HCT116 (cell line): Measurements from ENCODE around the gene KIAA1755. TPM values are rescaled to one million over a fixed set of nuclear protein-coding genes. Genes with fewer than 3 reads are reported as not detected.

Experiments
- ATAC-seq: fragments of 200-7000 bp; cut with Tn5 transposase; 2 replicates; pipeline ENCODE4 v1.9.1; 2020; ENCODE audit warnings: mild to moderate bottlenecking, moderate library complexity
- BruUV-seq: library from RNA; stranded (reverse); fragments of 400-500 nt; replicated peaks from 2 replicates; lab custom pipeline; 2021; lab: Mats Ljungman, UMichigan
- CTCF ChIA-PET: fragments of 300-600 bp; sonication (Branson Sonifier 250); formaldehyde crosslinking; loops from one replicate; lab custom pipeline; 2021; ENCODE audit warnings: antibody characterized with exemption; lab: Charles Lee
- POLR2A ChIA-PET: fragments of 300-600, 350-600 bp; sonication (Branson Sonifier 250); formaldehyde crosslinking; loops from one replicate; lab custom pipeline; 2021; ENCODE audit warnings: antibody characterized with exemption; lab: Charles Lee
- RAD21 ChIA-PET, 2 experiments: fragments of 300-600 bp; sonication (Branson Sonifier 250); formaldehyde crosslinking; loops; one replicate each; lab custom pipeline; 2023; ENCODE audit warnings: low total read pairs in 2 of 2; ENCODE audit not compliant: uncharacterized antibody in 2 of 2, unreplicated experiment in 2 of 2, low non-redundant PET in 1 of 2; lab: Charles Lee
- DNase-seq: peaks from one replicate; pipeline ENCODE4 v3.0.0-alpha.2; 2010; ENCODE audit warnings: low read depth, low spot score
- H2AFZ ChIP-seq: fragments of 200-600 bp; shearing (Covaris generic), sonication (generic); 2 replicates; pipeline ENCODE4 v1.6.1; 2017; ENCODE audit warnings: low read depth, mixed run types, mixed read lengths, antibody characterized with exemption, low read length; ENCODE audit not compliant: poor library complexity, severe bottlenecking
- H3K27ac ChIP-seq: 2 replicates; pipeline ENCODE4 v1.5.1; 2012; ENCODE audit warnings: low read depth, low read length
- H3K27me3 ChIP-seq: fragments of 200-600 bp; sonication (generic); 2 replicates; pipeline ENCODE4 v1.6.1; 2016; ENCODE audit warnings: mixed run types, low read length, mixed read lengths; ENCODE audit not compliant: insufficient read depth
- H3K36me3 ChIP-seq, 2 experiments: fragments of 200-500 bp in 1 of 2; fragments of 200-600 bp in 1 of 2; sonication (Bioruptor generic) in 1 of 2; sonication (generic) in 1 of 2; 2 replicates each; pipeline versions ENCODE4 v1.5.1 to v1.6.1; 2014 to 2016; ENCODE audit warnings: low read length in 2 of 2, inconsistent platforms in 1 of 2, mixed read lengths in 1 of 2, mixed run types in 1 of 2; ENCODE audit not compliant: insufficient read depth in 2 of 2, control insufficient read depth in 1 of 2
- H3K4me1 ChIP-seq, 2 experiments: fragments of 200-600 bp in 1 of 2; sonication (generic) in 1 of 2; 2 replicates each; pipeline versions ENCODE4 v1.5.1 to v1.6.1; 2012 to 2017; ENCODE audit warnings: low read length in 2 of 2, inconsistent platforms in 1 of 2, mild to moderate bottlenecking in 1 of 2, mixed read lengths in 1 of 2, mixed run types in 1 of 2, moderate library complexity in 1 of 2; ENCODE audit not compliant: insufficient read depth in 2 of 2, control insufficient read depth in 1 of 2
- H3K4me2 ChIP-seq: fragments of 200-600 bp; sonication (generic); 2 replicates; pipeline ENCODE4 v1.6.1; 2017; ENCODE audit warnings: mixed run types, low read length, mixed read lengths
- H3K4me3 ChIP-seq, 2 experiments: fragments of 200-600 bp in 1 of 2; sonication (generic) in 1 of 2; replicated peaks in 1 of 2; 2 replicates each; pipeline ENCODE4 v1.5.1; 2011 to 2016; ENCODE audit warnings: low read length in 2 of 2, control low read depth in 1 of 2, low read depth in 1 of 2, mild to moderate bottlenecking in 1 of 2, mixed read lengths in 1 of 2, mixed run types in 1 of 2
- H3K79me2 ChIP-seq: fragments of 200-600 bp; sonication (generic); 2 replicates; pipeline ENCODE4 v1.6.1; 2017; ENCODE audit warnings: mild to moderate bottlenecking, mixed run types, low read length, moderate library complexity, mixed read lengths; ENCODE audit not compliant: insufficient read depth
- H3K9ac ChIP-seq: fragments of 200-600 bp; sonication (generic); 2 replicates; pipeline ENCODE4 v1.6.1; 2016; ENCODE audit warnings: low read length, mixed read lengths
- H3K9me2 ChIP-seq: fragments of 200-600 bp; sonication (generic), shearing (Covaris generic); 2 replicates; pipeline ENCODE4 v1.6.1; 2017; ENCODE audit warnings: mixed run types, mild to moderate bottlenecking, moderate library complexity; ENCODE audit not compliant: insufficient read depth
- H3K9me3 ChIP-seq, 2 experiments: fragments of 200-500 bp in 1 of 2; fragments of 200-600 bp in 1 of 2; sonication (Bioruptor generic) in 1 of 2; sonication (generic) in 1 of 2; 2 replicates each; pipeline ENCODE4 v1.6.1; 2014 to 2017; ENCODE audit warnings: low read length in 2 of 2, mixed read lengths in 2 of 2, inconsistent platforms in 1 of 2, low read depth in 1 of 2, mild to moderate bottlenecking in 1 of 2, mixed run types in 1 of 2, moderate library complexity in 1 of 2; ENCODE audit not compliant: control insufficient read depth in 1 of 2, insufficient read depth in 1 of 2
- H4K20me1 ChIP-seq: fragments of 200-600 bp; sonication (generic), shearing (Covaris generic); 2 replicates; pipeline ENCODE4 v1.6.1; 2017; ENCODE audit warnings: mixed run types, mild to moderate bottlenecking, moderate library complexity; ENCODE audit not compliant: insufficient read depth
- CEBPB ChIP-seq: IDR thresholded peaks from 2 replicates; pipeline ENCODE4 v1.6.1; 2012; ENCODE audit warnings: low read depth
- CTCF ChIP-seq, 3 experiments: fragments of 200-600 bp in 1 of 3; sonication (generic) in 1 of 3; IDR thresholded peaks in 2 of 3; conservative IDR thresholded peaks in 1 of 3; 2 replicates each; pipeline ENCODE4 v1.5.1; 2012 to 2017; ENCODE audit warnings: low read depth in 2 of 3, low read length in 2 of 3, antibody characterized with exemption in 1 of 3, borderline replicate concordance in 1 of 3, control low read depth in 1 of 3, mild to moderate bottlenecking in 1 of 3, mixed read lengths in 1 of 3, mixed run types in 1 of 3, moderate library complexity in 1 of 3; ENCODE audit not compliant: insufficient read depth in 1 of 3
- EZH2phosphoT487 ChIP-seq: fragments of 200-600 bp; IDR thresholded peaks from 2 replicates; pipeline ENCODE4 v1.6.1; 2018; ENCODE audit warnings: antibody characterized with exemption, borderline replicate concordance
- FOSL1 ChIP-seq: IDR thresholded peaks from 2 replicates; pipeline ENCODE4 v1.6.1; 2012; ENCODE audit warnings: low read depth
- POLR2A ChIP-seq: IDR thresholded peaks from 2 replicates; pipeline ENCODE4 v1.7.0; 2011; ENCODE audit warnings: borderline replicate concordance; ENCODE audit not compliant: insufficient read depth, insufficient read length; ENCODE audit errors: extremely low read depth
- TCF7L2 ChIP-seq: IDR thresholded peaks from 2 replicates; pipeline ENCODE4 v1.7.0; 2011; ENCODE audit warnings: borderline replicate concordance, inconsistent platforms; ENCODE audit not compliant: insufficient read depth, insufficient read length; ENCODE audit errors: extremely low read depth
- intact Hi-C: fragments of 100-400 bp; cut with micrococcal nuclease; formaldehyde crosslinking; loops from 2 replicates; pipeline ENCODE4 v1.10.0; 2022
- total RNA-seq: library from RNA; stranded (reverse); gene quantifications from one replicate; pipeline ENCODE4 v1.2.1, GENCODE V29; 2021; ENCODE audit not compliant: unreplicated experiment

KIAA1755 gene
- total RNA-seq, 1 experiment from 2014 or later, result not detected

GRCh38 chr20:38196592-38196991 lies 63.9 kb downstream of the KIAA1755 start:
- Histone ChIP-seq H4K20me1 (no peaks in the 10 kb centered on the region), H3K9me2 (no peaks in the 10 kb centered on the region), H3K9ac (no peak overlapping the region), H3K4me1 (peaks cover 0 to 12% of the 10 kb centered on the region in 2 experiments; a peak in 2 of 4 replicates), H3K36me3 (no peaks in the 10 kb centered on the region), H3K4me3 (no peak overlapping the region), H3K4me2 (no peak overlapping the region), H2AFZ (no peak overlapping the region), H3K79me2 (no peaks in the 10 kb centered on the region), H3K27me3 (no peaks in the 10 kb centered on the region), H3K27ac (no peak overlapping the region), H3K9me3 (no peaks in the 10 kb centered on the region)
- CTCF ChIA-PET, result no interaction called here
- ATAC-seq, result no peak
- POLR2A ChIA-PET, result no interaction called here
- BruUV-seq, result no TSS peak
- TF ChIP-seq CTCF (IDR thresholded peaks at IDR 0.05 in 2 of 3, conservative IDR thresholded peaks at IDR 0.05 in 1 of 3; ENCODE audit: borderline replicate concordance in 1 of 3, insufficient read depth in 1 of 3, low read depth in 2 of 3, low read length in 2 of 3) (no peak), FOSL1 (no peak), TCF7L2 (no peak)
- RAD21 ChIA-PET, result no interaction called here
- DNase-seq, result no peak
- intact Hi-C loops, result no loop called here

- no peak overlapping the region for H3K4me3 ChIP-seq
- H4K20me1 ChIP-seq, result no peaks in the 10 kb centered on the region
- H3K36me3 ChIP-seq, result no peaks in the 10 kb centered on the region
- no peak overlapping the region for H3K9ac ChIP-seq
- H3K79me2 ChIP-seq, result no peaks in the 10 kb centered on the region
- no peak for ATAC-seq
- no TSS peak for BruUV-seq
- intact Hi-C loops, result no loop called here
- H3K9me3 ChIP-seq, result no peaks in the 10 kb centered on the region
- H2AFZ ChIP-seq, result no peak overlapping the region
- H3K27ac ChIP-seq, result no peak overlapping the region
- DNase-seq, result no peak
- H3K27me3 ChIP-seq, result no peaks in the 10 kb centered on the region
- ChIA-PET POLR2A (no interaction called here), CTCF (no interaction called here), RAD21 (no interaction called here)
- no peaks in the 10 kb centered on the region for H3K9me2 ChIP-seq
- no peak for TF ChIP-seq POLR2A
- no peak for TF ChIP-seq CEBPB
- no peak for TF ChIP-seq EZH2phosphoT487
- H3K4me1 ChIP-seq, result peaks cover 0 to 7% of the 10 kb centered on the region in 2 experiments; a peak in 2 of 4 replicates
- no peak overlapping the region for H3K4me2 ChIP-seq
Observed at GRCh38 chr20:38196076-38196475, 64.5 kb downstream of the KIAA1755 start.
